Measurements from ENCODE around the gene PIP5K1A.

DNA sequence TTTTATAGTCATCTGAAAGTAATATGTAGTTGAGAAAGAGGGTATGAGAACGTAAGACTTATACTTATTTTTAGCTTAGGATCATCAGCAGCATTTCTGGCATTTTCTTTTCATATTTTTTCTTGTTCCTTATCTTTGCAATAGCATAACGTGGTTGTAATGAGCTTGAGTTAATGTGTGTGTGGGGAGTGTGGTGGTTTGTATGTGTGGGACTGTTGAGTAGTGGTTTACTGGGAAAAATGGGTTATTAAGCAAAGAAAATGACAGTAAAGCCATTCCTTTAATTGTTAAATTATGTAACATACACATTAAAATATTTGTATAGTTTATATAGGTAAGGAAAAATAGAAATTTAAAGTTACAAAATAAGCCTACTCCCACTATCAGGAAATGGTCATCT, 15.2 kb downstream of the PIP5K1A start:
- TF ChIP-seq, protein P1, sequence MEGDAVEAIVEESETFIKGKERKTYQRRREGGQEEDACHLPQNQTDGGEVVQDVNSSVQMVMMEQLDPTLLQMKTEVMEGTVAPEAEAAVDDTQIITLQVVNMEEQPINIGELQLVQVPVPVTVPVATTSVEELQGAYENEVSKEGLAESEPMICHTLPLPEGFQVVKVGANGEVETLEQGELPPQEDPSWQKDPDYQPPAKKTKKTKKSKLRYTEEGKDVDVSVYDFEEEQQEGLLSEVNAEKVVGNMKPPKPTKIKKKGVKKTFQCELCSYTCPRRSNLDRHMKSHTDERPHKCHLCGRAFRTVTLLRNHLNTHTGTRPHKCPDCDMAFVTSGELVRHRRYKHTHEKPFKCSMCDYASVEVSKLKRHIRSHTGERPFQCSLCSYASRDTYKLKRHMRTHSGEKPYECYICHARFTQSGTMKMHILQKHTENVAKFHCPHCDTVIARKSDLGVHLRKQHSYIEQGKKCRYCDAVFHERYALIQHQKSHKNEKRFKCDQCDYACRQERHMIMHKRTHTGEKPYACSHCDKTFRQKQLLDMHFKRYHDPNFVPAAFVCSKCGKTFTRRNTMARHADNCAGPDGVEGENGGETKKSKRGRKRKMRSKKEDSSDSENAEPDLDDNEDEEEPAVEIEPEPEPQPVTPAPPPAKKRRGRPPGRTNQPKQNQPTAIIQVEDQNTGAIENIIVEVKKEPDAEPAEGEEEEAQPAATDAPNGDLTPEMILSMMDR (IDR thresholded peaks at IDR 0.05; ENCODE audit: low read length) = no peak
- no peak for TF ChIP-seq EZH2 (IDR thresholded peaks at IDR 0.05; ENCODE audit: borderline replicate concordance, low read length)
